MM.1S (cell line): Measurements from ENCODE around the gene FMNL1.

ENCODE experiments used
- EZH2 ChIP-seq: fragments of 300-600 bp; sonication (generic); optimal IDR thresholded peaks from 2 replicates; pipeline ENCODE3; 2017; ENCODE audit warnings: low read depth, mild to moderate bottlenecking, antibody characterized with exemption, low read length, mixed read lengths
- EZH2phosphoT487 ChIP-seq: fragments of 300-600 bp; sonication (generic); IDR thresholded peaks from 2 replicates; pipeline ENCODE4 v1.6.1; 2018; ENCODE audit warnings: antibody characterized with exemption, low read length
- TF ChIP-seq, protein P1 (sequence below): fragments of 300-600 bp; sonication (generic); IDR thresholded peaks from 2 replicates; pipeline ENCODE4 v1.5.1; 2016; ENCODE audit warnings: antibody characterized with exemption, low read length, mixed read lengths

DNA sequence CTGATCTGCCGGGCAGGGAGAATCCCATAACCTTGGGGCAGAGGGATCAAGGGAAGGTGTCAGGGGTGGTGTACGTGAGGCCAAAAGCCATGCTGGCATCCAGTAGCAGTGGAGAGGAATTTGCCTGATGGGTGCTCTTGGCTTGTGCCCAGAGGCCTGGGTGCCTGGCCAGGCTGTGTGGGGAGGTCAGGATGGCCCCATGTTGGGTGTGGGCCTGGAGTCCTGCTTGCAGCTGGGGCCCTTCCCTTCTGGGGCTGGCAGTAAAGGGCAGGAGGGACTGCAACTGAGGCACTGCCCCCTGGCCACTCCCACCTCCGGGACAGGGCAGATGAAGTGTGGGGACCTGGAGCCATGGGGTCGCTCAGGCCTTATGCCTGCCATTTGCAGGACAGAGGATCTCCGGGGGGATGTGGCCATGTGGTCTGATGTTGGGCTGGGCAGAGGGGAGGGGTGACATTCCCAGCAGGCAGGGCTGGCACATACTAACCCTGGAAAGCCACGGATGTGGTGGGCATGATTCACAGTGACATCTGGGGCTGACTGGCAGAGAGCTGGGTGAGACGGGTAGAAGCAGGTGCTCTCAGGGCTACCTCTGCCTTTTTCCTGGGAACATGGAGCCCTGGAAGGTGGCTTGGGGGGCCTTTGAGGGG lies 3.5 kb downstream of the FMNL1 start:
- TF ChIP-seq, protein P1, sequence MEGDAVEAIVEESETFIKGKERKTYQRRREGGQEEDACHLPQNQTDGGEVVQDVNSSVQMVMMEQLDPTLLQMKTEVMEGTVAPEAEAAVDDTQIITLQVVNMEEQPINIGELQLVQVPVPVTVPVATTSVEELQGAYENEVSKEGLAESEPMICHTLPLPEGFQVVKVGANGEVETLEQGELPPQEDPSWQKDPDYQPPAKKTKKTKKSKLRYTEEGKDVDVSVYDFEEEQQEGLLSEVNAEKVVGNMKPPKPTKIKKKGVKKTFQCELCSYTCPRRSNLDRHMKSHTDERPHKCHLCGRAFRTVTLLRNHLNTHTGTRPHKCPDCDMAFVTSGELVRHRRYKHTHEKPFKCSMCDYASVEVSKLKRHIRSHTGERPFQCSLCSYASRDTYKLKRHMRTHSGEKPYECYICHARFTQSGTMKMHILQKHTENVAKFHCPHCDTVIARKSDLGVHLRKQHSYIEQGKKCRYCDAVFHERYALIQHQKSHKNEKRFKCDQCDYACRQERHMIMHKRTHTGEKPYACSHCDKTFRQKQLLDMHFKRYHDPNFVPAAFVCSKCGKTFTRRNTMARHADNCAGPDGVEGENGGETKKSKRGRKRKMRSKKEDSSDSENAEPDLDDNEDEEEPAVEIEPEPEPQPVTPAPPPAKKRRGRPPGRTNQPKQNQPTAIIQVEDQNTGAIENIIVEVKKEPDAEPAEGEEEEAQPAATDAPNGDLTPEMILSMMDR, result no peak
- TF ChIP-seq EZH2phosphoT487 (no peak), EZH2 (no peak)
